KOPT-K1 (cell line): Measurements from ENCODE around the gene PTPRG.

ENCODE experiments used
- H3K27ac ChIP-seq: fragments of 200-600 bp; sonication (generic); 2 replicates; pipeline ENCODE4 v1.5.1; 2016; ENCODE audit warnings: antibody characterized with exemption, mild to moderate bottlenecking, low read depth, low read length; ENCODE audit not compliant: poor library complexity, severe bottlenecking
- H3K36me3 ChIP-seq: fragments of 200-600 bp; sonication (generic); 2 replicates; pipeline ENCODE4 v1.5.1; 2017; ENCODE audit warnings: antibody characterized with exemption, mild to moderate bottlenecking, low read length, moderate library complexity; ENCODE audit not compliant: insufficient read depth
- H3K9me3 ChIP-seq: fragments of 200-600 bp; sonication (generic); 2 replicates; pipeline ENCODE4 v1.5.1; 2017; ENCODE audit warnings: antibody characterized with exemption, low read length, mild to moderate bottlenecking; ENCODE audit not compliant: insufficient read depth, poor library complexity, severe bottlenecking

Gene PTPRG

DNA sequence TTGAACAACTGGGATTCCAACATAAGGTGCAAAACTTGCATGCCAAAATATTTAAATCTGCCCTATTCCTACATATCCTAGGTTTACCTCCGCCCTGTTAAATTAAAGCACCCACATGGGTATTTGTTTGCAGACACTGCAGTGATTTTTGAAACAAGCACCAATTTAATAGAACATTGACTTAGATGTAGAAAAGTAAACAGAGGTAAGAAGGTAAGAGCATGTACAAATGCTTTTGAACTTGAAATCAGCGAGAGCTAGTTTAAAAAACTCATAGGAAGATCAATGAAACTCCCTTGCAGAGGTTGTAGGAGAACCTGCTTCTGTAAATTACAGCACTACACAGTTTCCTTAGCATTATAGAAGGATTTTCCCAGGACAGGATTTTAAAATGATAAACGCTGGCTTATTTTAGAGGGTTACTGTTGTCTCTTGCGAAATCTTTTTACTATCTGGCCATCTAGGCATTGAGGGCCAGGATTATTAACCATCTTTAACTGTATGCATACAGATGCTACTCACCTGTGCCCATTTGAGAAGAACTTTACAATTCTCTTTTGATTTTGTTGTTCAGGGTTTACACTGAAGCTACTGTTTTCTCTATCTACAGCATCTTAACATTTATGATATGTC, 527.2 kb downstream of the PTPRG start:
- no peak overlapping the region for H3K27ac ChIP-seq
- no peaks in the 10 kb centered on the region for H3K9me3 ChIP-seq
- H3K36me3 ChIP-seq: no peaks in the 10 kb centered on the region

DNA sequence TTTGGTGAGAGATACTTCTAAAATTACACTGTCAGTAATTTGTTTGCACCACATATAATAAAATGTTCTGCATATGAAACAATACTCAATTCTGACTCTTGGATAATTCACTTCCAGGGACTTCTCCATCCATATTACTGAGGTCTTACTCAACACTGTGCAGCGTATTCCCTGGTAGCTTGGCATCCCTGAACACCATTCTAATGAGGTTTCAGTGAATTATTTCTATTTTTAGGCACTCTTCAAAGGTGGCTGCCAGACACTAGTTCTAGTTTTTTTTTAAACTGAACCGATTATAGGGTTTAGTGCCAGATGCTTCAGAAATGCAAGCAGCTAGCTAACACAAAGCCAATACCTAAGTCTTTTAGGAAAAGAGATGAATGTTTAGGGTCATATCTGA, 528.7 kb downstream of the PTPRG start:
- Histone ChIP-seq H3K27ac (no peak overlapping the region), H3K9me3 (no peaks in the 10 kb centered on the region), H3K36me3 (no peaks in the 10 kb centered on the region)

DNA sequence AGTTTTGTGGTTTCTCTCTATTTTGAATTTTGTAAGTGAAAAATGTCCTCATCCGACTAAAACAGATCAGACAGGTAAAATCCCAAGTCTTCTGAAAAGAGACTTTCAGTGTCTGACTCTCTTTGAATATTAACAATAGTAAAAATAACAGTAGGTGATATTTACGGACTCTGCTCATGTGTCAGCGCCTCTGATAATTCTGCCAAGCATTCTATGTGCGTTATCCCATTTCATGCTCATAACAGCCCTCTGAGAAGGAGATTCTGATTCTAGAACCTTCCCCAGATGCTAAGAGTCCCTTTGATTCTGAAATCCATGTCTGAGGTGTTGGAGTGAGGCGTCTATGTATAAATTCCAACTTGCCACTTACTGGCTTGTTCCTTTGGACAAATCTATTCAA, 529.1 kb downstream of the PTPRG start:
- H3K9me3 ChIP-seq: no peaks in the 10 kb centered on the region
- H3K27ac ChIP-seq: no peak overlapping the region
- H3K36me3 ChIP-seq: no peaks in the 10 kb centered on the region

DNA sequence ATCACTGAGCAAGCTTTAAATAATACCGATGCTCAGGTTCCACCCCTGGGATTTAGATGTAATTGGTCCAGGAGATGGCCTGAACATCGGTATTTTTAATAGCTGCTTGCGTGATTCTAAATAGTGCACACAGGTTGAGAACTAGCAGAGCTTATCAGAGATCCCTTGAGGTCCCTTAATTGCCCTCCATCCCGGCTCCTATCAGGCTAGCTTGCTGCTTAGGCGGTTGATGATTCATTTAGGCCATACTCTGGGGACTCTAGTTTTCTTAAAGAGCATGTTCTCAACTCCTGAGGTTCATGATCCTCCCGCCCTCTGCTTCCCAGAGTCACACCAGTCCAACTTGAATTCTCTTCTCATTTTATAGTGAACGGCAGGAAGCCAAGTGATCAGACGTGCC, 531.7 kb downstream of the PTPRG start:
- no peak overlapping the region for H3K27ac ChIP-seq

DNA sequence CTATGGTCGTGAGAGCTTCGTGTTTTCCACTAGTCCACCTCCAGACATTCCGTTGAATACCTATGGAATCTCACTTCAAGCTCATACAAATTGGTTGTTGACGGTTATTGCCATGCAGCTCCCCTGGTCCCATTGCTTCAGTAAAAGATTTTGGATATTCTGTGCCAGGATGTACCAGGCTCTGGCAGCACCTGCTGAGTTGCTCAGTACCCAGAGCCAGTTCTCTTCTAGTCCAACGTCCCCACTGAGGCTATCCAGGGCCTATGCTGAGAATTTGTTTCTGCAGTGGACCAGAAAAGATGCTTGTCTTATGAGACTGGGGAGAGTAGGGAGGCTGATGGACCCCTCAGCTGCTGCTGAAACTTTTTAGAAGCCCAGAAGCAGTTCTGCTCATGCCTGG, 533.1 kb downstream of the PTPRG start:
- no peak overlapping the region for H3K27ac ChIP-seq
- no peaks in the 10 kb centered on the region for H3K9me3 ChIP-seq
- H3K36me3 ChIP-seq: no peaks in the 10 kb centered on the region

More for the DNA sequence above, 531.7 kb downstream of the PTPRG start:
- Histone ChIP-seq H3K36me3 (no peaks in the 10 kb centered on the region), H3K9me3 (no peaks in the 10 kb centered on the region)

DNA sequence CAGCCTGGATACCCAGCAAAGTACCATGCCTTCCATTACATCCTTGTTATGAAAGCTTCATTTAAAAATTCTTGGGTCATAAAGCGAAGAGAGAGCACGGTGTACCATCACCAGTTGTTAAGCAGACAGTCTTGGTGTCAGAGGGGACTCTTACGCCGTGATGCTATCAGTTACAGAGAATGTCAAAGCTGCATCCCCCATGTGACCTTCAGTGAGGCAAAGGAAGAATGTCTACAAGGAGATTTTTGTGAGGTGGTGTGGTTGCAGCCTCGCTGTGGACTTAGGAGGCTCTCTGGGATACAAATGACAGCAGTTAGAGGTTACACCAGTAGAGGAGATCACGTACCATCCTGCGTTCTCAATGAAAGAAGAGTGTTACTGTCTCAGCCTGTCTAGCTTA, 533.7 kb downstream of the PTPRG start:
- Histone ChIP-seq H3K9me3 (no peaks in the 10 kb centered on the region), H3K36me3 (no peaks in the 10 kb centered on the region), H3K27ac (no peak overlapping the region)

DNA sequence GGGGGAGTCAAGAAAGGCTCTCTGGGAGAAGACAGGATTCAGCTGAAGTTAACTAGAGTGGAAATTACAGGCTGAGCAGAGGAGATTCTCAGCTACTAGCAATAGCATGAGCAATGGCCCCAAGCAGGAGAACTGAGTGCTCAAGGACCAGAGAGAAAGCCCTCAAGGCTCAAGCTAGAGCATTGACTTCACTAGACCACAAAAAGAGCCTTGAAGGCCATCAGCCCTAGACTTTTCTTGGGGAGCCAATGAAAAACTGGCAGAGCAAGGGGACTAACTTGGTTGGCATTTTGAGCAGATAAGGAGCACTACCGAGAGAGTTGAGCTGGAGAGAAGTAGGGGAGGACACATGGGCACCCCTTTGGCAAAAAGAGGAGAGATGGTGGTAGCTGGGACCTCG, 534.4 kb downstream of the PTPRG start:
- Histone ChIP-seq H3K36me3 (no peaks in the 10 kb centered on the region), H3K9me3 (no peaks in the 10 kb centered on the region), H3K27ac (no peak overlapping the region)

DNA sequence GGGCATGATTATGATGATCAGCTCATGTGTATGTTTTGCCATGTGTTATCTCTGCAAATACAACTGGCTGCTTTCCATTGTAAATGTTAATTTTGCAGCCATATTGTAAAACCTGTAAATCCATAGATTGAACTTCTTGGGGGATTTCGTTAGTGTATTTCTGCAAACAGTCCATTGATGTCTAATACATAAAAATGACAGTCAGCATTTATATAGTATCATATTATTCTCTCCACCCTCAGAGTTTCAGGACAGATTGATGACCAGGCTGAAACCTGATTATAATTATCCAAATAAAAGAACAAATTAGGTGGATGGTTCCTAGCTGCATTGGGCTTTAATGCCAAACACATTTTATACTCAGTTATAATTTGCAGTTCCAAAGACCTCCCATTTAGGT, 535.1 kb downstream of the PTPRG start:
- H3K9me3 ChIP-seq: no peaks in the 10 kb centered on the region
- H3K36me3 ChIP-seq: no peaks in the 10 kb centered on the region

DNA sequence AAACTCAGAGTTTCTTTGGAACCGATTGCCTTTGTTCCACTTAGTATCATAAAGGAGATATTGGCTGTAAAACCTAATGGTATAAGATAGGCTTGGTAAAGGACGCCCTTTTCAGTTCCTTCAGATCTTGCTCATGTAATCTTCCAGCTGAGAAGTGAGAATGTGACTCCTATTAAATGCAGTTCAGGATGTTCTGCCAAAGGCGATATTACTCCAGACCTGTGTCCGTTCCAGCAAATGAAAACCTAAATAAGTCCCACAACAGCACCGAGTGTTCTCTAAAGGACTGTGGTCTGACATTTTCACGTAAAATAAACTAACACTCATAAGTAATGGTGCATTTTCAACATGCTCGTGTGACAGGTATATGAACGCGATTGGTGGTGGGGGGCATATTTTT, 535.8 kb downstream of the PTPRG start:
- Histone ChIP-seq H3K27ac (no peak overlapping the region), H3K36me3 (no peaks in the 10 kb centered on the region), H3K9me3 (no peaks in the 10 kb centered on the region)

More for the DNA sequence above, 535.1 kb downstream of the PTPRG start:
- H3K27ac ChIP-seq: no peak overlapping the region

DNA sequence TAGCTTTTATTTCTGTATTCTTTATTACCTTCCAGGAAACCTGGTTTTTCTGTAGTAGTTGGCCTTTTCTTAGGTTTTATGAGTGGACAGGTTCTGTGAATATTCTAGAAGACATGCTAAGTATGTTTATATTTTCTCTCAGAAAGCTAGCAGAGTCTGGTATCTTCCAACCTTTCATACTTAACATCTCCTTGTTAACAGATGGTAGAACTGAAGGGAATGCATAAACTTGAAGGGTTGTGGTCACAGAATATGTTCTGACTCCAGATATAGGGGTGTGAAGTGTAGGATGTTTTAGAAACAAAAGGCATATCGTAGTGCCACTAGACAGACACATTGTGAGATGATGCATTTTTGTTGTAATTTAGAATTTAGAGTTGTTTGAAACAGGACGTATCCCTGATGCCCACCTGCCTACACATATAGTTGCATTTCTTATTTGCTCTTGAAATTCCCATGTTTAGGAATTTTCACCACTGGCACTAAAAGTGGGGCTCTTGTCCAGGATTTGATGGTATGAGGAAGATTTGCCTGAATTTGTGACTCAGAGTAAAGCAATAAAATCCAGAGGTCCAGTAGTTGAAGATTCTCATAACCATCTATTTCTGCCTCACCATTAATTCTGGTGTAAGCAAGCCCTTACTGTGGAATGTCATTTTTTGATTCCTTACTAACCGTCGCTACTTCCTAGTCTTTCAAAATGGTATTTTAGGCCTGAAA, 537.4 kb downstream of the PTPRG start:
- H3K27ac ChIP-seq: no peak overlapping the region
- H3K9me3 ChIP-seq: no peaks in the 10 kb centered on the region
- H3K36me3 ChIP-seq: no peaks in the 10 kb centered on the region

DNA sequence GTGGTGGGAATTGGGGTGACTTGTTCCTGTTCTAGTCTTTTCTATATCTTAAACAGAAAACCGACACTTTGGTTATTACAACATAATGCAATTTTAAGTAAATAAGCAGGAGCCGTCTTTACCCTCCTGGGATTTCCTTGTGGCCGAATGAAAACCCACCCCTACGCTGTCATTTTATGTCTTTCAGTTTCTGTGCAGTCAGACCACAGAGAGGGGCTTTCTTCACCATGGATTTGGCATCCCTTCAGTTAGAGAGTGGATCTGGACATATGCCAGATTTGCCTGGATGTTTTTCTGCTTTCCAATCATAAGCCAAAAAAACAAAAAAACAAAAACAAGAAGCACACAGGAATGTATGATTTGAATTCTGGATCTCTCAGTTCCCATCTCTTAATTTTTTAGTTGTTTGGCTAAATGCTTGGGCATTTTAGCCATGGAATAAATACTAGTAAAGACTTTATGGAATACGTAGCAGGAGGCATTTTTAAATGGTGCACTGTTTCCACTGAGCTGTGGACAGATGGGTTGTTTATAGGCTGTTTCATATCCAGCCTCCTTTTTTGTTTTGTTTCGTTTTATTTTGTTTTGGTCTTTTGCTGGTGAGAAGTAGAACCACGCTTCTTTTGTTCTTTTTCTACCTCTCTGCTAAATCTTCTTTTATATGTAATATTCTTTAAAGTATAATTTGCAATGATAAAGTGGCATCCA, 539.1 kb downstream of the PTPRG start:
- Histone ChIP-seq H3K9me3 (no peaks in the 10 kb centered on the region), H3K36me3 (no peaks in the 10 kb centered on the region), H3K27ac (no peak overlapping the region)

DNA sequence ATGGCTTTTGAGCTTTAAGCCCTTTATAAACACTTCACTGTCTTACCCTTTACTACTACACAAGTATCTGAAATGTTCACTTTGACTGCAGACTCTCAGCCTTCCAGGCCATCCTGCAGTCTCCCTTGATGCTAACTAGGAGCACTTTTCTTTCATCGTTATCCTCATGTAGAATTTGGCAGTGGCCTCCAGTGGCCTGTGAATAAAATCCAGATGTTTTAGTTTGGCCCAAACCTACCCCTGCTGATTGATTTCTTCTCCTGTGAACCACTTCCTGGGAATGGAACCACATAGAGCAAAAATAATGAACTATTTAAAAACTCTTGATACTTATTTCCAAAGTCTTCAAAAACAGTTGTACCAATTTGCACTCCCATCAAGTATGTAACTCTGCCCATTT, 540.1 kb downstream of the PTPRG start:
- Histone ChIP-seq H3K9me3 (no peaks in the 10 kb centered on the region), H3K27ac (no peak overlapping the region), H3K36me3 (no peaks in the 10 kb centered on the region)

DNA sequence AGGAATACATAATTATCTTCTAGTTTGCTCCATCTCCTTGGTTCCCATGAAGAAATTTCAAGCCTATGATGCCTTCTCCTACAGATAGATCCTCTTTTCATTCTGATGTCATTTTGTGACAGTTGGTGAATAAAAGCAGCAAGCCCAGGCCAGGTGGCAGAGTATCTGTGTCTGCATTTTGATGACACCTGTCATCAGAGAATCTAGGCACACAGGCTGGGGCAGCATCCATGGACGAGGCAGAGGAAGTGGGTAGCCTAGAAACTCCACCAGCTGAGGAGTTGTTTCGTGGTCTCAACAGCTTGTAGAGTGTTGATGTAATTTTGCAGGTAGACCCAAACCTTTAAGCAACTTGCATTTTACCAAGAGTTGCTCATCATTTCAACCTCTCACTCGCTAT, 542.2 kb downstream of the PTPRG start:
- Histone ChIP-seq H3K27ac (no peak overlapping the region), H3K36me3 (no peaks in the 10 kb centered on the region), H3K9me3 (no peaks in the 10 kb centered on the region)

DNA sequence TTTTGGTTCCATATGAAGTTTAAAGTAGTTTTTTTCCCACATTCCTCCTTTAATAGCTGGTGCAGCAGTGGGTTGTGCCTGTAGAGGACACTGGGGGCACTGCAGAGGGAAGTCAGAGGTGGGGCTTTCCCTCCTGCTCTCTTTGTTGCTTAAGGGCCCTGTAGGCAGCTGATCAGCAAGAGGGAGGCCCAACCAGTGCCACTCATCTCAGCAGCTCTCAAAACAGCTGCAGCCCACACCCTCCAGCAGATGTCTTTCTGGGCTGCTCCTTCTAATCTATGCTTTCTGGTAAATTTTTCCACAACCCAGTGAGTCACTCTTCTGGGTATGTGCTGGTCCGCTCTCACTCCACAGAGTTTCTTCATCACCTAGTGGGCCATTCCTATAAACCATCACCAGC, 548.2 kb downstream of the PTPRG start:
- Histone ChIP-seq H3K9me3 (no peaks in the 10 kb centered on the region), H3K27ac (no peak overlapping the region), H3K36me3 (no peaks in the 10 kb centered on the region)

DNA sequence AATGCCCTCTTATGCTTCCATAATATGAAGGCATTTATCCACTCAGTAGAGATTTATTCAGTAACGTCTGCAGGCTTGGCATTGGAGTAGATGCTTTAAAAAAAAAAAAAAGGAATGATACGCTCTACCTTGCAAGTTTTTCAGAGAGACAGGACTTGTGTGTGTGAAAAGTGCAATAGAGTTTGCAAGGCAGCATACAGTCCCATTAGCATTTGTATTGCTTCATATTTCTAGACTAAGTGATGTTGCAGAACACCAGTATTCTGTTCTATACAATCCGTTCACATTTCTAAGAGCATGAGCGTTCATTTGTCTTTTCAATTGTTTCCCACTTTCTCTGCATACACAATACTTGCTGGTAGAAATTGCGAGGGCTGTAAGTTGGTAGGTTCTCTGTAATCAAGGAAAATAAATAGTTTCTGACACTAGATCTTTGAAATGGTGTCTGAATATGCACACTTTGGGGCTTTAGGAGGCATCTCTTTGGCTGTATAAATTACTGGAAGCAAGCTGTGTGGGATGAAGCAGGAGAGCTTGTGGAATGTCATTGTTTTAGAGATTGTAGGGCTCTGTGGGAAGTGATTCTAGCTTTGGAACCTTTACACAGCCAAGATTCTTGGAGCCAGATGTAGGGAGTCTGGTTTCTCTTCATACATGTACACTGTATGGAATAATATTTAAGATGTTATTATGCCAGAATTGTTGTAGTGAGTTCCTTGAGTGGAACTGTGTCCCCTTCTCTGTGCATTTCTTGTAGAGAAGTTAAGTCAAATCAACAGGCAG, 549.3 kb downstream of the PTPRG start:
- Histone ChIP-seq H3K27ac (no peak overlapping the region), H3K36me3 (no peaks in the 10 kb centered on the region), H3K9me3 (no peaks in the 10 kb centered on the region)
